HG03439 (cell line): ENCODE data around the gene ZNF28.
"Not testable (repeated sequence)": the region's sequence is repeated elsewhere in the genome, so short reads cannot be mapped to it uniquely, and the experiment has no call there.

Source experiments
- ATAC-seq: cut with Tn5 transposase; IDR thresholded peaks from one replicate; pipeline ENCODE4 v1.9.1; 2021; ENCODE audit warnings: mild to moderate bottlenecking, moderate library complexity; ENCODE audit not compliant: unreplicated experiment

ZNF28 gene

GRCh38 chr19:52821204-52821960, at the start of gene ZNF28:
Gene ZNF28 (minus strand): TSS chr19:52821633. CDS start chr19:52817958, 3,675 bp downstream.
- peak; percentile 87 for ATAC-seq

- not testable (repeated sequence) for ATAC-seq
These were observed 46.6 kb upstream of the ZNF28 start for GRCh38 chr19:52868031-52868430.

GRCh38 chr19:52857378-52858191, 36.2 kb upstream of the ZNF28 start, which contains the start of gene ZNF468:
Gene ZNF468 (minus strand): TSS chr19:52857619. CDS start chr19:52854272, 3,347 bp downstream.
- peak; percentile 96 for ATAC-seq

- not testable (repeated sequence) for ATAC-seq
These were observed 35.3 kb upstream of the ZNF28 start for GRCh38 chr19:52856540-52857377.

GRCh38 chr19:52847352-52847751, 25.9 kb upstream of the ZNF28 start:
- ATAC-seq = not testable (repeated sequence)

GRCh38 chr19:52840825-52841465, 19.5 kb upstream of the ZNF28 start:
- not testable (repeated sequence) for ATAC-seq

- ATAC-seq = not testable (repeated sequence)
These were observed 12.9 kb upstream of the ZNF28 start for GRCh38 chr19:52834289-52834688.

- not testable (repeated sequence) for ATAC-seq
These were observed 12.1 kb upstream of the ZNF28 start for GRCh38 chr19:52833541-52833940.

GRCh38 chr19:52829866-52830265, 8.4 kb upstream of the ZNF28 start:
- not testable (repeated sequence) for ATAC-seq

GRCh38 chr19:52825765-52826164, 4.3 kb upstream of the ZNF28 start:
- ATAC-seq = no peak

GRCh38 chr19:52823676-52824075, 2.2 kb upstream of the ZNF28 start:
- ATAC-seq = no peak

- ATAC-seq = not testable (repeated sequence)
These were observed 795 bp downstream of the ZNF28 start for GRCh38 chr19:52820472-52821203.

- ATAC-seq = no peak
These were observed 11.6 kb downstream of the ZNF28 start for GRCh38 chr19:52809801-52810200.

- not testable (repeated sequence) for ATAC-seq
These were observed 21.3 kb downstream of the ZNF28 start for GRCh38 chr19:52799950-52800640.

GRCh38 chr19:52789440-52789839, 32.0 kb downstream of the ZNF28 start:
- ATAC-seq = no peak

GRCh38 chr19:52786464-52787354, 34.7 kb downstream of the ZNF28 start, which contains the start of gene ZNF600:
Gene ZNF600 (minus strand): TSS chr19:52786791. CDS start chr19:52778888, 7,903 bp downstream.
- peak; percentile 94 for ATAC-seq

- peak; percentile 30 for ATAC-seq
These were observed 35.4 kb downstream of the ZNF28 start for GRCh38 chr19:52786078-52786463.

GRCh38 chr19:52785506-52785905, 35.9 kb downstream of the ZNF28 start:
- no peak for ATAC-seq
